SU-DHL-6 (cell line): ENCODE data around the gene ELOB.

Source experiments
- CTCF ChIP-seq: fragments of 200-600 bp; sonication (generic); IDR thresholded peaks from one replicate; pipeline ENCODE4 v1.5.1; 2017; ENCODE audit warnings: antibody characterized with exemption, mild to moderate bottlenecking, low read length, moderate library complexity; ENCODE audit not compliant: insufficient read depth, poor library complexity, severe bottlenecking
- EZH2phosphoT487 ChIP-seq: fragments of 200-600 bp; sonication (generic), shearing (Covaris generic); conservative IDR thresholded peaks from 2 replicates; pipeline ENCODE4 v1.6.1; 2018; ENCODE audit warnings: mild to moderate bottlenecking, antibody characterized with exemption, low read length, moderate library complexity, mixed read lengths

DNA sequence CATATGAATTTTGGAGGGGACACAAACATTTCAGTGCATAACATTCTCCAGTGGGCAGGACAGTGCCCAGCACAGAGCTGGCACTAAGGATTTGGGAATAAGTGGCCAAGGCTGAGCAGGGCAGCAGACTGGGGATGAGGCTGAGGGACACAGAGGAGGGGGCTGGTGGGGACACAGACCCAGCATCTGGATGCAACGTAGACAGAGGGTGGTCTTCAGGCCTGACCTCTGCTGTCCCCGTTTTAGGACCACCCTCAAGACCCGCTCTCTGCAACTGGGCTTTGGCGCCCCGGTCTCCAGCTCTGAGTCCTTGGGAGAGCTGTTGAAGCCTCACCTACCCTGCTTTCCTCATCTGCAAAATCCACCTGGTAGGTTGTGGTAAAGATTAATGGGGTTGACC, 13.6 kb upstream of the ELOB start:
- TF ChIP-seq CTCF (no peak), EZH2phosphoT487 (no peak)
